T follicular helper cell (primary cell): ENCODE measurements around the gene GNA14.
"Not testable (repeated sequence)": the region's sequence is repeated elsewhere in the genome, so short reads cannot be mapped to it uniquely, and the experiment has no call there.

Experiments
- DNase-seq: peaks from one replicate; pipeline ENCODE4 v3.0.0-alpha.2; 2020; ENCODE audit warnings: low read depth

GNA14 gene

GRCh38 chr9:77449240-77450084 lies 198.7 kb downstream of the GNA14 start:
- no peak for DNase-seq

- no peak for DNase-seq
Measured at GRCh38 chr9:77447646-77448045, 200.5 kb downstream of the GNA14 start.

- no peak for DNase-seq
Measured at GRCh38 chr9:77442436-77442835, 205.7 kb downstream of the GNA14 start.

GRCh38 chr9:77441124-77441523 lies 207.0 kb downstream of the GNA14 start:
- DNase-seq = not testable (repeated sequence)

- DNase-seq = no peak
Measured at GRCh38 chr9:77440057-77440456, 208.1 kb downstream of the GNA14 start.

- DNase-seq = no peak
Measured at GRCh38 chr9:77438653-77439052, 209.5 kb downstream of the GNA14 start.

GRCh38 chr9:77435688-77436087 lies 212.4 kb downstream of the GNA14 start:
- no peak for DNase-seq

- no peak for DNase-seq
Measured at GRCh38 chr9:77435277-77435676, 212.8 kb downstream of the GNA14 start.

GRCh38 chr9:77433675-77434445 lies 214.3 kb downstream of the GNA14 start:
- DNase-seq = peak; percentile 15

GRCh38 chr9:77432053-77432452 lies 216.1 kb downstream of the GNA14 start:
- no peak for DNase-seq

- no peak for DNase-seq
Measured at GRCh38 chr9:77429928-77430327, 218.2 kb downstream of the GNA14 start.

GRCh38 chr9:77427256-77427927 lies 220.7 kb downstream of the GNA14 start:
- no peak for DNase-seq

GRCh38 chr9:77426712-77427111 lies 221.4 kb downstream of the GNA14 start:
- no peak for DNase-seq

- DNase-seq = no peak
Measured at GRCh38 chr9:77424993-77425392, 223.1 kb downstream of the GNA14 start.

GRCh38 chr9:77423841-77424240 lies 224.3 kb downstream of the GNA14 start:
- no peak for DNase-seq

- no peak for DNase-seq
Measured at GRCh38 chr9:77422969-77423368, 225.2 kb downstream of the GNA14 start.

- DNase-seq = no peak
Measured at GRCh38 chr9:77421506-77422265, 226.4 kb downstream of the GNA14 start.

GRCh38 chr9:77420641-77421040 lies 227.5 kb downstream of the GNA14 start:
- DNase-seq = no peak

GRCh38 chr9:77418226-77418625 lies 229.9 kb downstream of the GNA14 start:
- DNase-seq = no peak

GRCh38 chr9:77417566-77417965 lies 230.6 kb downstream of the GNA14 start:
- DNase-seq = no peak

GRCh38 chr9:77408521-77408920 lies 239.6 kb downstream of the GNA14 start:
- DNase-seq = not testable (repeated sequence)

- no peak for DNase-seq
Measured at GRCh38 chr9:77403239-77403638, 244.9 kb downstream of the GNA14 start.
